Upper lobe of right lung (tissue), 1 donor: ENCODE measurements around the gene ALAD. TPM values are rescaled to one million over a fixed set of nuclear protein-coding genes. Genes with fewer than 3 reads are reported as not detected.

Experiments used
- ATAC-seq: fragments of 200-7000 bp; cut with Tn5 transposase; one replicate; pipeline ENCODE4 v1.9.1; 2020; ENCODE audit warnings: mild to moderate bottlenecking, moderate library complexity
- DNase-seq: peaks from one replicate; pipeline ENCODE4 v3.0.0-alpha.2; 2020
- H3K27ac ChIP-seq: fragments of 200-600 bp; one replicate; pipeline ENCODE4 v1.8.0; 2022
- H3K27me3 ChIP-seq: fragments of 200-600 bp; one replicate; pipeline ENCODE4 v1.8.0; 2022; ENCODE audit warnings: mild to moderate bottlenecking
- H3K36me3 ChIP-seq: fragments of 200-600 bp; one replicate; pipeline ENCODE4 v1.8.0; 2022
- H3K4me1 ChIP-seq: fragments of 200-600 bp; one replicate; pipeline ENCODE4 v1.8.0; 2022
- H3K4me3 ChIP-seq: fragments of 200-600 bp; one replicate; pipeline ENCODE4 v1.8.0; 2022; ENCODE audit warnings: mild to moderate bottlenecking
- H3K9me3 ChIP-seq: fragments of 200-600 bp; one replicate; pipeline ENCODE4 v1.8.0; 2022
- intact Hi-C: fragments of 100-400 bp; cut with DNase I; formaldehyde crosslinking; loops from one replicate; pipeline ENCODE4 v1.11.0; 2022
- total RNA-seq: library from RNA; stranded (reverse); fragmentation: NEBNext Ultra II Directional; extraction: Animal tissue kit (Norgen Biotek cat#: 25700); gene quantifications from one replicate; pipeline ENCODE4 v1.2.1, GENCODE V29; 2021
- TF ChIP-seq, protein P1 (sequence below): fragments of 200-600 bp; IDR thresholded peaks from one replicate; pipeline ENCODE4 v1.8.0; 2022; ENCODE audit warnings: antibody characterized with exemption
- donor health status: DM: no; HTN: yes; CAD: no; lungs with severe emphysema.

Gene ALAD
- total RNA-seq, 1 donor from 2014 or later = 37.7 TPM

DNA sequence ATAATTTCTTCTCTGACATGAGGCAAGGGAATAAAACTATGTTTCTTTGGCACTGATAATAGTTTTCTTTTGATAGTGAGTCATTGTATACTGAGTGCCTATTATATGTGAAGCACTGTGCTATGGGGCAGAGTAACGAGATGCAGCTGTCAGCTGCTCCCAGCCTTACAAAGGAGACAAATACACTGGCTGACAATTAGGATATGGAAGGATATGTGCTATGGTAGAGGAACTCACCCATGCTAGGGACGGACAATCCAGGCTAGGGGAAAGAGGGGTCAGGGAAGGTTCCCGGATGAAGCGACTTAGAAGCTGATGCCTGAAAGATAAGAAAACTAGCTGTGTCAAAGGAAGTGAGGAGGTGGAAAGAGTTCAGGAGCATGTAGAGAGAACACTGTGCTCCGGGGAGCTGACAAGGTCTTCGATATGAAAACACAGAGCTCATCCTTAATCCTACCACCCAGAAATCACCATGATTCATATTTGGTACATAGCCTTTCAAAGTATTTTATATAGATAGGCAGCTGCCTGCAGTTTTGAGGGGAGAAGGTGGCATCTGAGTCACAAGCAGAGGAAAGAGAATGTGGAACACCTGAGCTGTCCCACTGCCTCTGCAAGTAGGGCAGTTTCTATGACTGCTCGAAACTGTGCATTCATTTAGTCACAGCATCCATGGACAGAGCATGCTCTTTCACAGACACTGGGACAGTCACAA lies 39.6 kb downstream of the ALAD start:
- Histone ChIP-seq H3K4me3 (no peak overlapping the region), H3K27ac (no peak overlapping the region), H3K27me3 (no peaks in the 10 kb centered on the region), H3K4me1 (no peaks in the 10 kb centered on the region), H3K9me3 (no peaks in the 10 kb centered on the region), H3K36me3 (no peaks in the 10 kb centered on the region)
- ATAC-seq = no peak
- intact Hi-C loops = no loop called here
- no peak for DNase-seq
- TF ChIP-seq, protein P1, sequence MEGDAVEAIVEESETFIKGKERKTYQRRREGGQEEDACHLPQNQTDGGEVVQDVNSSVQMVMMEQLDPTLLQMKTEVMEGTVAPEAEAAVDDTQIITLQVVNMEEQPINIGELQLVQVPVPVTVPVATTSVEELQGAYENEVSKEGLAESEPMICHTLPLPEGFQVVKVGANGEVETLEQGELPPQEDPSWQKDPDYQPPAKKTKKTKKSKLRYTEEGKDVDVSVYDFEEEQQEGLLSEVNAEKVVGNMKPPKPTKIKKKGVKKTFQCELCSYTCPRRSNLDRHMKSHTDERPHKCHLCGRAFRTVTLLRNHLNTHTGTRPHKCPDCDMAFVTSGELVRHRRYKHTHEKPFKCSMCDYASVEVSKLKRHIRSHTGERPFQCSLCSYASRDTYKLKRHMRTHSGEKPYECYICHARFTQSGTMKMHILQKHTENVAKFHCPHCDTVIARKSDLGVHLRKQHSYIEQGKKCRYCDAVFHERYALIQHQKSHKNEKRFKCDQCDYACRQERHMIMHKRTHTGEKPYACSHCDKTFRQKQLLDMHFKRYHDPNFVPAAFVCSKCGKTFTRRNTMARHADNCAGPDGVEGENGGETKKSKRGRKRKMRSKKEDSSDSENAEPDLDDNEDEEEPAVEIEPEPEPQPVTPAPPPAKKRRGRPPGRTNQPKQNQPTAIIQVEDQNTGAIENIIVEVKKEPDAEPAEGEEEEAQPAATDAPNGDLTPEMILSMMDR = no peak

DNA sequence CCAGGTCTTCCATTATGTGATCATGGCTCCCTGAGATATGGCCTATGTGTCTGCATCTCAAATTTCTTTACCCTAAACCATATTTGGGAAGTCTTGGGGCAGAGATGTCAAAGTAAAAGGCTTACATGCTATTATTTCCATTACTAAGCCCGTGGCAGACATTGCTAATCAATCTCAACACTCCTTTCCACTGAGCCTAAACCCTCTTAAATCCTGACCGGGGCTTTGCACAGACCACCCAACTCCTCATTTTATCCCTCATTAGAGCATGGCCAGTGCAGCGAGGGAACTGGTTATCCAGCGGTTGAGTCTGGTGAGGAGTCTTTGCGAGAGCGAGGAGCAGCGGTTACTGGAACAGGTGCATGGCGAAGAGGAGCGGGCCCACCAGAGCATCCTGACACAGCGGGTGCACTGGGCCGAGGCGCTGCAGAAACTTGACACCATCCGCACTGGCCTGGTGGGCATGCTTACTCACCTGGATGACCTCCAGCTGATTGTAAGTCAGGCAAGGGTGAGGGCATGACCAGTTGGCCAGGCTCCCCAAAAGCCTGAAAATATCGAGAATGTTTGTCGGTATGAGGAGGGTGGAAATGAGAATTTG lies 40.7 kb downstream of the ALAD start:
- Histone ChIP-seq H3K27me3 (no peaks in the 10 kb centered on the region), H3K36me3 (no peaks in the 10 kb centered on the region), H3K9me3 (no peaks in the 10 kb centered on the region), H3K4me3 (no peak overlapping the region), H3K27ac (no peak overlapping the region), H3K4me1 (no peaks in the 10 kb centered on the region)
- DNase-seq = no peak
- no peak for ATAC-seq
- TF ChIP-seq, protein P1 = no peak
- intact Hi-C loops = no loop called here

DNA sequence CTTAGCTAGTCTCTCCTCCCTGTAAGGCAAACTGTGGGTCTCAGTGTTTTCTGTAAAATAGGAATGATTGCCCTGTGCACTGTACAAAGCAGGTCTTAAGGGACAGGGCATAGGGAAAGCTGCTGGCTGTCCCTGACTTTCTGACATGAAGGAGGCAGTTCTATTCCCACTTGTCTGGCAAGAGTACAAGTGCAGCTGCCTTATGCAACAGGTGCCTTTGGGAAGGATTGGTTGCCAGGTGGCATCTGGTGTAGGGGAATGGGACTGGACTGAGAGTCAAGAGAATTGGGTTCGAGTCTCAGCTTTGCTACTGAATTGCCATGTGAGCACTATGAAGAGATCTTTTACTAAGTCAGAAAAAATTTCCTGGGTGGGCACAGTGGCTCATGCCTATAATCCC lies 41.7 kb downstream of the ALAD start:
- DNase-seq = no peak
- TF ChIP-seq, protein P1 = no peak
- H3K4me1 ChIP-seq = no peaks in the 10 kb centered on the region
- ATAC-seq = no peak
- no peaks in the 10 kb centered on the region for H3K36me3 ChIP-seq
- no peak overlapping the region for H3K27ac ChIP-seq
- no peaks in the 10 kb centered on the region for H3K9me3 ChIP-seq
- intact Hi-C loops = no loop called here
- no peaks in the 10 kb centered on the region for H3K27me3 ChIP-seq
- no peak overlapping the region for H3K4me3 ChIP-seq

DNA sequence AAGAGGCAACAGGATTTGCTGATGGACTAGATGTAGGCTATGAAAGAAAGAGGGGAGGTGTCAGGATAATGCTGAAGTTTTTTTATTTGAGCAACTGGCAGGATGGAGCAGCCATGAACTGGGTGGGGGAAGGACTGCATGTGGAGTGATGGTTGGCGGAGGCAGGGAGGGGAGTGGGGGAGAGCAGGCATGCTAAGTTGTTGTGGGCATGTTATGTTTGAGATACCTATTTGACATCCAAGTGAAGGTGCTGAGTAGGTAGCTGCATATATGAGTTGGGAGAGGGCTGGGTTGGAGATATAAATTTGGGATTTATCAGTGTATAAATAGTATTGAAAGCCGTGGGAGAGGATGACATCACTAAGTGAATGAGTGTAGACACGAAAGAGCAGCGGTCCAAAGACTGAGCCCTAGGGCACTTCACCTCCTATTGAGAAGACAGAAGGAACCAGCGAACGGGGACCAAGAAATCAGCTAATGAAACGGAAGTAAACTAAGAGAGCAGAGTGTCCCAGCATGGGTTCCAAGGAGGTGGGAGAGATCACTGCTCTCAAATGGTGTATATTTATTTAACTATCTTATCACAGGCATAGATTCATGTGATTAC lies 44.3 kb downstream of the ALAD start:
- intact Hi-C loops = no loop called here
- Histone ChIP-seq H3K9me3 (no peaks in the 10 kb centered on the region), H3K27me3 (no peaks in the 10 kb centered on the region), H3K27ac (no peak overlapping the region), H3K36me3 (no peaks in the 10 kb centered on the region), H3K4me1 (no peaks in the 10 kb centered on the region), H3K4me3 (no peak overlapping the region)
- DNase-seq (no peak), ATAC-seq (no peak)
- TF ChIP-seq, protein P1 = no peak

DNA sequence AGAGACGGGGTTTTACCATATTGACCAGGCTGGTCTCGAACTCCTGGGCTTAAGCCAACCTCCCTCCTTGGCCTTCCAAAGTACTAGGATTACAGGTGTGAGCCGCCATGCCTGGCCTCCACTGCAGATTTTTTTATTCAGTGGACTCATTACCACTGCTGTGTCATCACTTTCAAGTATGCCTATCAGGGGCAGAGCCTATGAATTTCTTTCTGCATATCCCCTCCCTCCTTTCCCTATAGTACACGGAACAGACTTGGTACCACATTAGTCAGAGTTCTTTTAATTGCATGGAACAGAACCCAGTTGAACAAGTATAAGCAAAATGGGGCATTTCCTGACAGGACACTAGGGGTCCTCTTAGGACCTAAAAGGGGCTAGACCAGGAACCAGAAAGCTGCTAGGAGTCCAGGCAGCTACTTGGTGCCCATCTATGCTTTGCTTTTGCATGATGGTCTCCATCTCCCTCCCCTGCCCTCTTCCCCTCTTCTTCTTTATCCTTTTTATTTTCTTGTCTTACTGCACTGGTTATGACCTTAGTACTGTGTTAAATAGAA lies 46.0 kb downstream of the ALAD start:
- TF ChIP-seq, protein P1 = no peak
- peaks cover 11% of the 10 kb centered on the region for H3K4me1 ChIP-seq
- no peak for DNase-seq
- H3K27me3 ChIP-seq = no peaks in the 10 kb centered on the region
- H3K4me3 ChIP-seq = no peak overlapping the region
- H3K27ac ChIP-seq = no peak overlapping the region
- H3K9me3 ChIP-seq = no peaks in the 10 kb centered on the region
- no peak for ATAC-seq
- intact Hi-C loops = no loop called here
- H3K36me3 ChIP-seq = no peaks in the 10 kb centered on the region
